CD4-positive, alpha-beta T cell treated with Interleukin-6 at 100 ng/mL for 8 hours (primary cell): ENCODE measurements around the gene ABCB11.
"Not testable (repeated sequence)": the region's sequence is repeated elsewhere in the genome, so short reads cannot be mapped to it uniquely, and the experiment has no call there.

ENCODE experiments used
- DNase-seq: peaks from one replicate; pipeline ENCODE4 v3.0.0-alpha.2; 2020; ENCODE audit warnings: mixed read lengths, low spot score

The ABCB11 gene

GRCh38 chr2:169042856-169043255 lies 11.7 kb upstream of the ABCB11 start:
- no peak for DNase-seq

- no peak for DNase-seq
Measured at GRCh38 chr2:169041594-169041993, 10.5 kb upstream of the ABCB11 start.

- DNase-seq = no peak
Measured at GRCh38 chr2:169039702-169040101, 8.6 kb upstream of the ABCB11 start.

GRCh38 chr2:169038338-169038757 lies 7.2 kb upstream of the ABCB11 start:
- no peak for DNase-seq

- no peak for DNase-seq
Measured at GRCh38 chr2:169036736-169037440, 5.8 kb upstream of the ABCB11 start.

- DNase-seq = no peak
Measured at GRCh38 chr2:169035887-169036286, 4.8 kb upstream of the ABCB11 start.

GRCh38 chr2:169034984-169035544 lies 3.9 kb upstream of the ABCB11 start:
- no peak for DNase-seq

GRCh38 chr2:169034256-169034655 lies 3.1 kb upstream of the ABCB11 start:
- peak; percentile 3 for DNase-seq

GRCh38 chr2:169029341-169029740 lies 1.8 kb downstream of the ABCB11 start:
- DNase-seq = no peak

- DNase-seq = no peak
Measured at GRCh38 chr2:169027234-169027633, 3.9 kb downstream of the ABCB11 start.

- no peak for DNase-seq
Measured at GRCh38 chr2:169026056-169026455, 5.1 kb downstream of the ABCB11 start.

- no peak for DNase-seq
Measured at GRCh38 chr2:169023161-169023560, 8.0 kb downstream of the ABCB11 start.

GRCh38 chr2:169018390-169018789 lies 12.7 kb downstream of the ABCB11 start:
- DNase-seq = no peak

- no peak for DNase-seq
Measured at GRCh38 chr2:169015943-169016342, 15.2 kb downstream of the ABCB11 start.

- no peak for DNase-seq
Measured at GRCh38 chr2:169014780-169015179, 16.3 kb downstream of the ABCB11 start.

GRCh38 chr2:169013628-169014026 lies 17.5 kb downstream of the ABCB11 start:
- DNase-seq = no peak

GRCh38 chr2:169012812-169013627 lies 18.1 kb downstream of the ABCB11 start:
- no peak for DNase-seq

- DNase-seq = not testable (repeated sequence)
Measured at GRCh38 chr2:169012191-169012792, 18.8 kb downstream of the ABCB11 start.

- DNase-seq = no peak
Measured at GRCh38 chr2:169011698-169012097, 19.4 kb downstream of the ABCB11 start.

- no peak for DNase-seq
Measured at GRCh38 chr2:169010633-169011460, 20.3 kb downstream of the ABCB11 start.

GRCh38 chr2:169009865-169010579 lies 21.1 kb downstream of the ABCB11 start:
- no peak for DNase-seq
